WTC11 (cell line): Measurements from ENCODE around the gene ZSCAN18. TPM values are rescaled to one million over a fixed set of nuclear protein-coding genes. Genes with fewer than 3 reads are reported as not detected.

Experiments used
- ATAC-seq: fragments of 200-7000 bp; cut with Tn5 transposase; 2 replicates; pipeline ENCODE4 v1.10.0; 2021; ENCODE audit warnings: mild to moderate bottlenecking, moderate library complexity
- CTCF ChIA-PET: fragments of 300-600 bp; sonication (Branson Sonifier 250); formaldehyde crosslinking; loops from one replicate; lab custom pipeline; 2021; ENCODE audit warnings: antibody characterized with exemption; lab: Charles Lee
- POLR2A ChIA-PET: fragments of 350-600 bp; sonication (Branson Sonifier 250); formaldehyde crosslinking; loops from one replicate; lab custom pipeline; 2021; ENCODE audit warnings: antibody characterized with exemption; lab: Charles Lee
- DNase-seq: peaks from one replicate; pipeline ENCODE4 v3.0.0; 2021; ENCODE audit warnings: low spot score
- H3K27ac Mint-ChIP-seq: 2 replicates; pipeline ENCODE4 v1.8.0; 2021; ENCODE audit warnings: mixed read lengths
- H3K27me3 Mint-ChIP-seq: 2 replicates; pipeline ENCODE4 v1.8.0; 2021; ENCODE audit warnings: low read depth, mild to moderate bottlenecking, moderate library complexity, mixed read lengths
- H3K36me3 Mint-ChIP-seq: 2 replicates; pipeline ENCODE4 v1.8.0; 2021; ENCODE audit warnings: mixed read lengths
- H3K4me1 Mint-ChIP-seq: 2 replicates; pipeline ENCODE4 v1.8.0; 2022; ENCODE audit warnings: mixed read lengths
- H3K4me3 Mint-ChIP-seq: 2 replicates; pipeline ENCODE4 v1.8.0; 2021; ENCODE audit warnings: mild to moderate bottlenecking, moderate library complexity, mixed read lengths
- H3K9me3 Mint-ChIP-seq: 2 replicates; pipeline ENCODE4 v1.8.0; 2021; ENCODE audit warnings: mixed read lengths
- AR ChIP-seq: fragments of 250-450 bp; sonication (Bioruptor Pico); IDR thresholded peaks from 2 replicates; pipeline ENCODE4 v1.9.0; 2021; ENCODE audit warnings: mild to moderate bottlenecking
- ARID4B ChIP-seq: sonication (generic); formaldehyde crosslinking; IDR thresholded peaks from 2 replicates; pipeline ENCODE4 v1.8.0; 2023; ENCODE audit warnings: missing genetic modification reagents, mild to moderate bottlenecking, borderline replicate concordance
- ATF2 ChIP-seq: sonication (generic); formaldehyde crosslinking; IDR thresholded peaks from 2 replicates; pipeline ENCODE4 v1.8.1; 2022; ENCODE audit warnings: low read depth, missing genetic modification reagents, borderline replicate concordance
- E2F5 ChIP-seq: sonication (generic); formaldehyde crosslinking; IDR thresholded peaks from 2 replicates; pipeline ENCODE4 v1.8.1; 2022; ENCODE audit warnings: mild to moderate bottlenecking, moderate library complexity, missing genetic modification reagents
- ELF4 ChIP-seq: sonication (generic); formaldehyde crosslinking; IDR thresholded peaks from 2 replicates; pipeline ENCODE4 v1.8.1; 2022; ENCODE audit warnings: low read depth, mild to moderate bottlenecking, moderate library complexity, missing genetic modification reagents
- ESRRA ChIP-seq: sonication (generic); formaldehyde crosslinking; IDR thresholded peaks from 2 replicates; pipeline ENCODE4 v1.8.1; 2022; ENCODE audit warnings: mild to moderate bottlenecking, missing genetic modification reagents, borderline replicate concordance
- FOXP4 ChIP-seq: sonication (generic); formaldehyde crosslinking; IDR thresholded peaks from 2 replicates; pipeline ENCODE4 v1.8.0; 2022; ENCODE audit warnings: mild to moderate bottlenecking, missing genetic modification reagents
- MYBL2 ChIP-seq: sonication (generic); formaldehyde crosslinking; IDR thresholded peaks from 2 replicates; pipeline ENCODE4 v1.8.1; 2023; ENCODE audit warnings: mild to moderate bottlenecking, moderate library complexity, missing genetic modification reagents
- NFATC4 ChIP-seq: fragments of 250-450 bp; sonication (Bioruptor Pico); IDR thresholded peaks from 2 replicates; pipeline ENCODE4 v1.9.0; 2021; ENCODE audit warnings: mild to moderate bottlenecking
- TCF7 ChIP-seq: sonication (generic); formaldehyde crosslinking; IDR thresholded peaks from 2 replicates; pipeline ENCODE4 v1.8.0; 2022; ENCODE audit warnings: mild to moderate bottlenecking, low read depth, missing genetic modification reagents, moderate library complexity
- TEAD4 ChIP-seq: sonication (generic); formaldehyde crosslinking; IDR thresholded peaks from 2 replicates; pipeline ENCODE4 v1.8.0; 2022; ENCODE audit warnings: mild to moderate bottlenecking, missing genetic modification reagents
- USF2 ChIP-seq: sonication (generic); formaldehyde crosslinking; IDR thresholded peaks from 2 replicates; pipeline ENCODE4 v1.8.1; 2023; ENCODE audit warnings: mild to moderate bottlenecking, missing genetic modification reagents, moderate library complexity
- ZBTB21 ChIP-seq: sonication (generic); formaldehyde crosslinking; IDR thresholded peaks from 2 replicates; pipeline ENCODE4 v1.8.1; 2023; ENCODE audit warnings: mild to moderate bottlenecking, missing genetic modification reagents, borderline replicate concordance
- ZBTB43 ChIP-seq: sonication (generic); formaldehyde crosslinking; IDR thresholded peaks from 2 replicates; pipeline ENCODE4 v1.8.1; 2023; ENCODE audit warnings: mild to moderate bottlenecking, missing genetic modification reagents
- ZNF121 ChIP-seq: sonication (generic); formaldehyde crosslinking; IDR thresholded peaks from 2 replicates; pipeline ENCODE4 v1.8.0; 2023; ENCODE audit warnings: missing genetic modification reagents
- ZNF138 ChIP-seq: sonication (generic); formaldehyde crosslinking; conservative IDR thresholded peaks from 2 replicates; pipeline ENCODE4 v1.8.1; 2022; ENCODE audit warnings: mild to moderate bottlenecking, moderate library complexity, missing genetic modification reagents
- ZNF425 ChIP-seq: fragments of 250-450 bp; sonication (Bioruptor Pico); conservative IDR thresholded peaks from 2 replicates; pipeline ENCODE4 v1.9.0; 2021; ENCODE audit warnings: mild to moderate bottlenecking
- total RNA-seq: library from RNA; stranded (reverse); gene quantifications from 3 replicates; pipeline ENCODE4 v1.2.3, GENCODE V29; 2021

The ZSCAN18 gene
- total RNA-seq, 1 experiment from 2014 or later, result 55.9 TPM

- peaks cover 6% of the 10 kb centered on the region for H3K27me3 Mint-ChIP-seq
- peak; percentile 90 for DNase-seq
- peak within 1 kb of the TSS; percentile 69 for H3K4me3 Mint-ChIP-seq
- peaks cover 26% of the 10 kb centered on the region for H3K4me1 Mint-ChIP-seq
- peak; percentile 82 for ATAC-seq
- peaks cover 16% of the 10 kb centered on the region for H3K9me3 Mint-ChIP-seq
- H3K36me3 Mint-ChIP-seq, result peaks cover 21% of the 10 kb centered on the region
- H3K27ac Mint-ChIP-seq, result peak within 1 kb of the TSS; percentile 93
- ChIA-PET CTCF (interaction anchor here (0.9 to 3.5 kb wide), 11 partner anchors 13 to 143 kb away, joined by 3 to 30 read pairs (median 3); partner anchors contain the start of genes ZNF329 and ZNF417), POLR2A (interaction anchor here (0.6 to 2.7 kb wide), 20 partner anchors 9 to 571 kb away, joined by 3 to 16 read pairs (median 4); partner anchors contain the start of genes ZNF274, ZNF329, ZNF418 and ZNF419)
- TF ChIP-seq ATF2, result no peak
- no peak for TF ChIP-seq NFATC4
- no peak for TF ChIP-seq ZNF138 (CRISPR knock-in tag)
- TF ChIP-seq ELF4 (CRISPR knock-in tag), result no peak
- TF ChIP-seq TEAD4 (CRISPR knock-in tag), result no peak
- TF ChIP-seq ARID4B (CRISPR knock-in tag), result peak; percentile 38; the same call in 1 of the 2 replicates
- TF ChIP-seq E2F5, result 0 out of 2 replicates have a peak, but pooled peaks have one; percentile 25
- TF ChIP-seq ZNF425 (CRISPR knock-in tag), result no peak
- TF ChIP-seq ESRRA (CRISPR knock-in tag), result no peak
- TF ChIP-seq AR (CRISPR knock-in tag), result no peak
- TF ChIP-seq USF2 (CRISPR knock-in tag), result peak; percentile 10; the same call in 1 of the 2 replicates
- no peak for TF ChIP-seq TCF7 (CRISPR knock-in tag)
- no peak; the same call in 1 of the 2 replicates for TF ChIP-seq ZBTB21 (CRISPR knock-in tag)
- no peak for TF ChIP-seq FOXP4
- 0 out of 2 replicates have a peak, but pooled peaks have one; percentile 28 for TF ChIP-seq ZNF121 (CRISPR knock-in tag)
- 0 out of 2 replicates have a peak, but pooled peaks have one; percentile 6 for TF ChIP-seq ZBTB43 (CRISPR knock-in tag)
- no peak; the same call in 1 of the 2 replicates for TF ChIP-seq MYBL2 (CRISPR knock-in tag)
These were observed 38.9 kb downstream of the ZSCAN18 start, which contains the start of gene ZNF135 for GRCh38 chr19:58059003-58059670. Gene ZNF135 (plus strand): TSS chr19:58059282. CDS start chr19:58060003, 721 bp downstream.
